HG03469 (cell line): Measurements from ENCODE around the gene AGAP1.

Experiments
- ATAC-seq: cut with Tn5 transposase; IDR thresholded peaks from one replicate; pipeline ENCODE4 v1.9.1; 2021; ENCODE audit warnings: mild to moderate bottlenecking, moderate library complexity, moderate number of reproducible peaks; ENCODE audit not compliant: unreplicated experiment

The AGAP1 gene

DNA sequence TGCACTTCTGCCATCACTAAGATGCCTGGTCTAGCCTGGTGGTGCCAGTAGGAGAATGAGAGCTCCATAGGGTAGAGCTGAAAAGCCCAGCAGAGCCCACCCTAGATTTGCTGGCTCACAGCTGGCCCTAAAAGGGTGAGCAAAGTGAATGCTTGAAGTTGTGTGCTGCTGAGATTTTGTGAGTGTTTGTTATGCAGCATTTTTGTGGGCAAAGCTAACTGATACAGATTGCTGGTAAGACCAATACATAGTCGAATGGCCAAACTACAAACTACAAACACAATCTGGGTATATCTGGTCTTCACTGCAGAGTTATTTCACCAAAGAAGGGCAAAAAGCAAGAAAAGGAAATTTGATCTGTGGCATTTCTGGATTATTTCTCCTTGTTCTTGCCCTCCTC, 7.1 kb upstream of the AGAP1 start:
- no peak for ATAC-seq

DNA sequence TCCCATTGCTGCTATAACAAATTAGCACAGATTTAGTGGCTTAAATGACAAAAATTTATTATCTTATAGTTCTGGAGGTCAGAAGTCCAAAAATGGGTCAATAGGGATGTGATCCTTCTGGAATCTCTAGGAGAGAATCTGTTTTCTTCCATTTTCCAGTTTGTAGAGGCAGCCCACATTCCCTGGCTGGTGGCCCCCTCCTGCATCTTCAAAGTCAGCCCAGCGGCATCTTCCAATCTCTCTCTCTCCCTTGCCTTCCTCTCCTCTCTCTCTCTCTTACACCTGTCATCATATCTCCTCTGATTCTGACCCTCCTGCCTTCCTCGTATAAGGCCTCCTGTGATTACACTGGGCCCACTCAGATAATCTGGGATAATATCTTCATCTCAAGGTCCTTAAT, 3.9 kb upstream of the AGAP1 start:
- no peak for ATAC-seq

DNA sequence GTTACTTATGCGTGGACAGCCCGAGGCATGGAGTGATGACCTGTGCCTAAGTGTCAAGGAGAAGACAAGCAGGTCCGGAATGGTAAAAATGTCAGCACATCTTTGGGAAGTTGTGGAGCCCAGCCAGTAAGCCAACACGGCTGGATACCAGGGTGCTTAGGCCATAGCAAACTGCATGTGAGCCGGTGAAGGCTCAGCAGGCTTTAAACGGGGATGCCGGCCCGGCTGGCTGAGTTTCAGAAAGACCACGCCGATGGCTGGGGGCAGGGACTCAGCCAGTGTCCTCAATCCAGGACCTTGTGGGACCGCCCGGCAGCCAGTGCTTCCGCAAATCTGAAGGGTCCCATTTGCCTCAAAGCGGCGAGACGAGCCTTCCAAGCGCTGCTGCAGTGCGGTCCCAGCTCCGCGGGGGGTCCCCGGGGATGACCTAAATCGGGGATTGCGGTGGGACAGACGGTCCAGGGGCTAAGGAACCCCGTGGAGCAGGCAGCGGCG, 946 bp upstream of the AGAP1 start:
- ATAC-seq, result no peak

DNA sequence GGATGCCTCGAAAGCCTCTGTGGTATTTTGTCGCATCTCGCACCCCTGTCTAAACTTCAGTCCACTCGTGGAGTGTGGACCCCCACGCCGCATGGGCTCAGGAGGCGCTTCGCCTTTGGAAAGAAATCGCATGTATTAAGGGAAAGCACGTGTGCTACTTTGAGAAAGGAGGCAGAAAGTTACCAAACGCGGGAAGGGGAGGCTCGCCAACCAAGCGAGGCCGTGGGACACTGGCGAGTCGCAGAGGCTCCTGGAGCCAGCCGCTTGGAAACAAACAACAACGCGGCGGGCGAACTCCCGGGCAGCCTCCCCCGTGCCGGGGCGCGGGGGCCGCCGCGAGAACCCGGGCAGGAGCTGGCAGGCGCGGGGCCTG, 455 bp upstream of the AGAP1 start:
- ATAC-seq, result no peak

DNA sequence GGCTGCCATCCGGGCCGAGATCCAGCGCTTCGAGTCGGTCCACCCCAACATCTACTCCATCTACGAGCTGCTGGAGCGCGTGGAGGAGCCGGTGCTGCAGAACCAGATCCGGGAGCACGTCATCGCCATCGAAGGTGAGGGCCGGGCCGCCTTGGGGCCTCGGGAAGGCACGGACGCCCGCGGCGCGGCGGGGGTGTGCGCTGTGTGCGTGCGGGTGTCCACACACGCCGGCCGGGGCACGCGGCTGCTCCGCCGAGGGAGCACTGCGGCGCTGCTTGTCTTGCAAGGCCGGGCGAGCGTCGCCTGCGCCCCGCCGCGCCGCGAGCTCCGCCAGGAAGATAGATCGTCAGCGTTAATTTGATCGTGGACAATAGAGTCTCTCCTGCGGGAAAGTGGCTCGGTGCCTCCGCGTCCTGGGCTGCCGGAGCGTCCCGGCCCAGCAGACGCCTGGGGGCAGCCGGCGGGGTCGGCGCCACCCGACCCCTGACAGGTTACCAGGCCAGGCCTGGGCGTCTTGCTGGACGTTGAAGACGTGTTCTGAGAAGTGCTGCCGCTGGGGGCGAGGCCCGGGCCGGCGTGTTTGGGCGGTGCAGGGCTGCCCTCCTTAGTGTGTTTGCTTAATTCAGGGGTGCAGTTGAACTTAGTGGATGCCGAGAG, 1.0 kb downstream of the AGAP1 start:
- no peak for ATAC-seq

DNA sequence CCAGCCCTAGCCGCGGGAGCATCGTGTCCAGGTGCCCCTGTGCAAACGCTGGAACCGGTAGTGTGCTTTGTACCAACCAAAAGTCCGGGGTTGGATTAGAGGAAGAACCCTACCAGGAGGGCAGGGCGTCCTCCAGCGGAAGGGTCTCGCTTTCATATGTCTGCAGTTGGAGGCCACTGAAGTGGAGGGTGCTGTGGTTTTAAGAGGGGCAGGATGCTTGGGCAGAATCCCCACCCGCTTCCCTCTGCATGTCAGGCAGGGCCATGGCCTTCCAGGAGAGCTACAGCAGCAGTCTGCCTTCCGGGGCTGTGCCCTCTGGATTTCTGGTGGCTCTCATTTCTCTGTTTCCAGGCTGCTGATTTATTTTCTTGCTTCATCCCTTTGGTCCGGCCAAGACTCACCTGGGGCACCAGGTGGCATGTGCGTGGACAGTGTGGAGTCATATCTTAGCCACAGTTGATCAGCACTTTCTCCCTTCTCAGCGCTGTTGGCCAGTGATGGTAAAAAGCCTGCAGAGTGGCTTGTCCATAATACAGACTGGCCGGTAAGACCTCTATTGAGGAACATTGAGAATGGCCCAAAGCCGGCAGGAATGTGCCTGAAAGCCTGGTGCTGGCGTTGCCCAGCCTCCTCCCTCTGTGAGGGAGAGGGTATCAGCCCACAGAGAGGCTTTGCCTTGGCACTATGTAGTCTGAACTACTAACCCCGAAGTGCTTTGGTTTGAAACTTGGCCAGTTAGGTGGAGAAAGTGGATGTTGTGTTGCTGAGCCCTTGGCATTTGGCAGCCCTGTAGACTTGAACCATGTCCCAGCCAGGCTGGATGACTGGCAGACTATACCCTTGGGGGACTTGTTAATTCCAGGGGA, 1.8 kb downstream of the AGAP1 start:
- ATAC-seq, result no peak

DNA sequence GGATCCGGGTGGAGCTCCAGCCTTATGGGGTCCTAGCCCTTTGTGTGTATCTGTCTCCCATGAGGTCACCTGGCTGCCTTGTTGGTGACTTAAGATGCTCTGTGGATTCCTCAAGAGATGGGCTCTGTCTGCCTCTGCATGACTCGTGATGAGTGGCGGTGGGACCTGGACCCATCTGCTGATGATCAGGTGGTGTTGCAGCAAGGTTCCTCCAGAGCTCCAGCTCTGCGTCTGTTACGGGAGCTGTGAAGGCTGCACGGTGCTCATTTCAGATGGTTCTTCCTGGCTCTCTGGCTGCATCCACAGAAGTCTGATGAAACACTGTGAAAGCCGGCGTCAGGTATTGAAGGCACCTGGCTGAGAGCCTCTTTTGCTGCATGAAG, 2.4 kb downstream of the AGAP1 start:
- no peak for ATAC-seq

DNA sequence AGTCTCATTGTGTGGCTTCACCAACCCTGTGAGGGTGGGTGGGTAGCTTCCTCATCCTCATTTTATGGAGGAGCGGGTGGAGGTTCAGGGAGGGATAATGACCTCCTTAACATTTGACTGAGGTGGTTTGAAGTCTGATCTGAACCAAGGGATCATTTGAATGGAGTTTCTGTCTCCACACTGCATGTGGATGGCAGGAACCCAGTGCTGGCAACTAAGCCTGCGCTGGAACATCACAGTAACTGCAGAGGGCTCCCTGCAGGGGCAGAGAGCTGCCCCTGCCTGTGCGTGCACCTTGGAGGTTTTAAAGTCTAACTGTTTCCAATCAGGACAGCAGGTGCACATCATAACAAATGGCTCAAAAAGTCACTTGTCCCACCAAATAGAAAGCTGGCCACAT, 3.3 kb downstream of the AGAP1 start:
- no peak for ATAC-seq

DNA sequence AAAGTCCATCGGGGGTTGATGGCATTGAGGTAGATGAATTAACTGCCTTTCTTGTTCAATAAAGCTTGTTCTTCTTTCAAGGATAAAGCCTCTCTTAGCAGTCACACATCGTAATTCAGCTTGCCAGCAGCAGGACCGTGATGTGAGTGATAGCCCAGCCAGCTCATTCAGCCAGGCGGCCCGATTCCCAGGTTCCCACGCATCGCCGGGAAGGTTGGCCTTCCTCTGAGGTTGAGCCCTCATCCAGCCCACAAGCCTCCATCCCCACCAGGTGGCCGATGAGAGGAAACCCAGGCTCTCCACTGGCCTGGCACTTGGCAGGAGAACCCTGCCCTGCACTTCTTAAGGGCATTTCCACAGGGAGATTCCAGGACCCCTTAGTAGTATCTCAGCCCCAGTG, 4.7 kb downstream of the AGAP1 start:
- no peak for ATAC-seq

DNA sequence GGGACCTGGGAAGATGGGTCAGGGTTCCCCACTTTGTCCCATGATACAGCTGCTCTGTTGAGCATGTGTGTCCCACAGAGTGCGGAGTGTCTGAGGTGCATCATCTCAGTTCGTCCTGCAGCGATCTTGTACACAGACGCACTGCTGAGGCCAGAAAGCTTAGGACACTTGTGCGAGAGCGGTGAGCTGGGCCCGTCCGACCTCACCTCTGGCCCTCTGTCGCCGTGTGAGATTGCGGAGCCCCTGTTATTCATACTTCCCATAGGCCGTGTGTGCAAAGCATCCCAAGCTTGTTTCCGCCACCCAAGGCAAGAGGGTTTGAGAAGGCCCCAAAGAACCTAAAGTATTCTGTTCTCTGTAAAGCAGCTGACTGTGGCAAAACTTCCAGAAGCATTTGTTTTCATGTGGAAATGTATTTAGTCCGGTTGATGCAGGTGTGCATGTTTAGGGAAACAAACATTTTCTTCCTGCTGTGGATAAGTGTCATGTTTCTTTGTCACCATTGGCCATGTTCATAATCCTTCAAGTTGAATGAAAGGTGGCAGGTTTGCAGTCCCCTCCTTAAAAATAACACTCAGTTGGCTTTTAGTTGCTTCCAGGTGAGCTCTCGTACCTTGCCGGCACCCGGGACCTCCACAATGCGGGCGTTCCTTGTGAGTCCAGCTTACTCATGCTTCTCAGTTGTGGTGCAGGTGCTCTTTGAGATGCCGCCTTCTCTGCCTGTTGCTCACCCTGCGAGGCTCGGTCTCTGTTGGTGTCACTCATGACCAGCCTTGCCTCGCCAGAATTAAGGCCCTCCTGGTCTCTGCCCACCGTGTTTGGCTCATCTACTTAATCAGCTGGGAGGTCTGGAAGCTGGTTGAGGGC, 5.3 kb downstream of the AGAP1 start:
- no peak for ATAC-seq

DNA sequence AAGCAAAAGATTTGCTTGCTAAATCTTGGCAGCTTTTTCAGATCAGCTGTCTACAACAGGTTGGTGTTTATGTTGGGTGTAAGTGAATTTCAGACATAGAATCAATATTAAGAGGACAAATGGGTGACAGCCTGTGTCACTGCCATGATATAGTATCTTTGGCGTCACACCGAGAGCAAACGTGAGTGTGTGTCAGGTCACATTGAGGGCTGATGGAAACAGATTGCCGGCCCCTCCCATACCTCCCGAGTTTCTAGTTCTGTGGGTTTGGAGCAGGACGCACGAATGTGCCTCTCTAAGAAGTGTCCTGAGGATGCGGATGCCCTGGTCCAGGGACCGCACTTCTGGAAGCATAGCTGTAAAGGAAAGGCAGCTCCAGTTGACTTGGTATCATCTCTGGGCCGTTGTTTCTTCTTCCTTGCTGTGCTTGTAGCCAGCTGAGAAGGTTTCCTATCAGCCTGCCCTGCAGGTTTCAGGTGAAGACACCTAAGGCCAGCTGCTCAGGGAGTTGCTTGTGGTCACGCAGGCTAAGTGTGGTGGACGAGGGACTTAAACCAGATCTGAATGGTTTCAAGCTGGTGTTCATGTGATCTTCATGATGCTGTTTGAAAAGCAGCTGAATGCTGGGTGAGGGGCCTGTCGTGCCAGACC, 6.4 kb downstream of the AGAP1 start:
- no peak for ATAC-seq

DNA sequence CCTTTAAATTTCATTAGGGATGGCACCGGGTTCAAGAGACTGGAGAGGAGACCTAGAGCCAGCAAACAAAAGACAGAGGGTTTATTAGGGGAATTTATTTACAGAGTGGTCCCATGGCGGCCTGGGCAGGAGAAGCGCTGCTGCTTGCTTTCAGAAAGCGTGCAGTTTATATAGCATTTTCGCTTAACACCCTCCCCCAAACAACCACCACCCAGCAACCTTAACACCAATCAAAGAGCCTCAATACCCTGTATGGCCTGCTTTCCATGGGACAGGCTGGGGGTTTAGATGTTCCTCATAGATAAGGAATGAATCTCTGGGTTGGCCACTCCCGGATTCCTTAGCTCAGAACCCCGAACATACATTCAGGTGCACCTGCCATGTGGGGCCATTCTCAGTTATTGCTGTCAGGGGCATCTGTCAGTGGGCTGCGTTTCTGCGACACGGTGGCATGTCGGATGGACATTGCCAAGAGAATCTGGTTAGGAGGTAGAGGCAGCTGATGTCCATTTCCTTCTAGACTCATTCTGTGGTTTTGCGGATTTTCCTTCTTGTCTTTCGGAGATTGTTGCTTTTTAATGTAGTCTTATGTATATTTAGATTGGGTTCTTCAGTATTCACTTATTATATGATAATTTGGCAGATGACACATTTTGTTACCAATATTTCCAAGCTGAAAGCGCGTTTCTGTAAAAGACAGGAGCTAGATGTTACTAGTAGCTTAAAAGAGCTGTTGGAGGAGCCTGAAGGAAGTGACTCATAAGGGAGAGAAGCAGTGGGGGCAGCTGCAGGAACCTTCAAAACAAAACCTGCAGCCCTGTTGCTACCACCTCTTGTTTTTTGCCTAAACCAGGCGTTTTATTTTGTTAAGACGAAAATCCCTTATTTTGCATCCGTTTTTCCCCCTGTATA, 7.2 kb downstream of the AGAP1 start:
- ATAC-seq, result no peak

DNA sequence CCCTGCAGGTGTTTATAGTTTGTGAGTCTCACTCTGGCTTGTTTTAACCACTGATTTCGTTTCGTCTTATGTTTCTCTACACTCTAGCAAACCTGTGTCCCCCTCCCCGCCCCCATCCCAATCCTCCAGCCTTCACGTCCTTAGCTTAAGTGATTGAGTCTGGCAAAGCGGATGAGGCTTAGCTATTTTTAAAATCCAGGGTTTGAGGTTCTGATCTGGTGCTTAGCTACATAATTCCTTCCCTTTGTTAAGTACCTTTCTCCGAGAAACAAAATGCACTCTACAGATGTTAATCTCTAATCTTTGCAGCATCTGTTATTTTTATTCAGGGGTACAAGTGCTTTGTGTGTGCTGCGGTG, 7.8 kb downstream of the AGAP1 start:
- ATAC-seq, result no peak

DNA sequence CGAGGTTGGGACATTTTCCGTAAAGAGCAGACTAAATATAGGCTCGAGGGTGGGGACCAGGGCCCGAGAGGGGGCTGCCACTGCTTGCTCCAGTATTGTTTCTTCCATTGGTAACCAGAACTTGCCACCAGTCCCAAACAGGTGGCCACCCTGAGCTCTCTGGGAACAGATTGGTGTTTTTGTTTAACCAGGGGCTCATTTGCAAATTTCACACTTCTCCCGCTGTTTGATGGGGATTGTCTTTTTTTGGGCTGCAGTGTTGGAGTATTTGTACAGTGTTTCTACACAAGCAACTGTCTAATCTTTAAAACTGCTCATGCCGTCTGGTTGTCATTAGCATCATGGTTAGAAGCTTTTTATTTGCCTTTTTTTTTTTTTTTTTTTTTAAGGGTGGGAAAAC, 8.5 kb downstream of the AGAP1 start:
- no peak for ATAC-seq

DNA sequence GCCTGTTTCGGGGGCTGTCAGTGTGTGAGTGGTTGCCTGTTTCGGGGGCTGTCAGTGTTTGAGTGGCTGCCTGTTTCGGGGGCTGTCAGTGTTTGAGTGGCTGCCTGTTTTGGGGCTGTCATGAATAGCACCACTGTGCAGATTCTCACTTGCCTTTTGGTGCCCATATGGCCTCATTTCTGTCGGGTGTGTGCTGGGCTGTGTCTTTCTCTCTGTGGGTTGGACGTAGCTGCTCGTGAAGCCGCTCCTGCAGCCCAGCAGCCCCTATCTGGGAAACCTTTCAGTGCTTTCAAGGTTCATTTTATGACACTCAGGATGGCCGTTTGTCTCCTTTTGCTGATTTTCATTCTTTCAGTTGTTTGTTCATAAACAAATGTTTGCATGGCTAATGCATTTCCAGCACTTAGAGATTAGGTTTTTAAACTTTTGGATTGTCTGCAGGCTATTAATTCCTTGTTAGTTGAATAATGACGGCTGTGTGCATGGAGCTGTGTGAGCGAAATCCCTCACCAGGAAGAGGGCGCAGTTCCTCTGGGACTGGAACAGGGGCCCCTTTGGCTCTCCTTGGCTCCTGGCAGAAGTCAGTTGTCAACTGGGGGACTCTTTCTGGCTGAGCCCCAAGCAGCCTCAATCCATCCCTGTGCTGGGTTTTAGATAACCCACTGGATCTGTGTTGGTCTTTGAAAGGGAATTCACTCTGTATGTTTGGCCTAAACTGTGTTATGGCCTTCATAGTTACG, 10.8 kb downstream of the AGAP1 start:
- ATAC-seq, result no peak

DNA sequence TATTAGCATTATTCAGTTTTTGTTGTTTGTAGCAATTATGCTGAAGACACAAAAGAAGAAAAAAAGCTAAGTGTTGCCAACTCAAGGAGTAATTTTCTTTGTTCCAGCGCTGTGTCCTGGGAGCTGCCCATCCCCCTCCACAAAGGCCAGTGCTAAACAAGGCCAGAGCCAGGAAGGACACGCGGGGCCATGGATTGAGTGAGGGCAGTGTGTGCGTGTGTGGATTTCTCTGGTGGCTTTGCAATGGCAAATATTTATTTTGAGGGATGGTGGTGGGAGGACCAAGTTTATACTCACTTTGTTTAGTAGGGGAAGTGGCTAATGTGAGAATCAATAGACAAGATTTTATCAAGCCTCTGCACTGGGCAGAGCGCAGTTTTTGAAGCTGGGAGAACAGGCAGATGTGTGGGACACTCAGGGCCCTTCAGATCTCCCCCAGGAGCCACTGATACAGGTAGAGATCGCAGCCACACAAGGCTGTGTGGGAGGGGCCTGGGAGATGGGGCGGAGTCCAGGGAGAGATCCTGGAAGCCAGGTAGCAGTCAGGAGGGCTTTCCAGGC, 11.4 kb downstream of the AGAP1 start:
- no peak for ATAC-seq

DNA sequence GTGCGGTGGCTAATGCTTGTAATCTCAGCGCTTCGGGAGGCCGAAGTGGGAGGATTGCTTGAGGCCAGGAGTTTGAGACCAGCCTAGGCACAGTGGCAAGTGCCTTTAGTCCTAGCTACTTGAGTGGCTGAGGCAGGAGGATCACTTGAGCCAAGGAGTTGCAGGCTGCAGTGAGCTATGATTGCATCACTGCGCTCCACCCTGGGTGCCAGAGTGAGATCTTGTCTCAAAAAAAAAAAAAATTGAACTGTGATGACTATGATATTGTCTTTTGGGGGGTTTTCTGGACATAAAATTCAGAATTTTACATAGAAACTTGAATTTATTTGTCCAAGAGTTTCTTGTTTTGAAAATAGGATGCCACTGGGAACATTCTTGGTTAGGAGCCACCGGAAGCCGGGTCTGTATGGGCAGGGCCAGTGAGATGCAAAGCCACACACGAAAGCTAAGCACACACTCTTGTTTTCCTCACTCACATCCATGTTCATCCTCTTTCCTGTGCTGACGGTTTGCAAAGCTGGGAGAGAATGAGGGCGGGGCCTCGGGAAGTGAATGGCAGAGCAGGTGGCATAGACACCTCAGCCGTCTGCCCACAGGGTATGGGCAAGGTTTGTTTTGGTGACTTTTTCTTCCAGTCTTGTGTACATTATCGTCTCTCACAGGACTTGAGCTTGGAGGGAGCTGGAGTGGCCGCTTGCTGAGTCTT, 12.6 kb downstream of the AGAP1 start:
- no peak for ATAC-seq

DNA sequence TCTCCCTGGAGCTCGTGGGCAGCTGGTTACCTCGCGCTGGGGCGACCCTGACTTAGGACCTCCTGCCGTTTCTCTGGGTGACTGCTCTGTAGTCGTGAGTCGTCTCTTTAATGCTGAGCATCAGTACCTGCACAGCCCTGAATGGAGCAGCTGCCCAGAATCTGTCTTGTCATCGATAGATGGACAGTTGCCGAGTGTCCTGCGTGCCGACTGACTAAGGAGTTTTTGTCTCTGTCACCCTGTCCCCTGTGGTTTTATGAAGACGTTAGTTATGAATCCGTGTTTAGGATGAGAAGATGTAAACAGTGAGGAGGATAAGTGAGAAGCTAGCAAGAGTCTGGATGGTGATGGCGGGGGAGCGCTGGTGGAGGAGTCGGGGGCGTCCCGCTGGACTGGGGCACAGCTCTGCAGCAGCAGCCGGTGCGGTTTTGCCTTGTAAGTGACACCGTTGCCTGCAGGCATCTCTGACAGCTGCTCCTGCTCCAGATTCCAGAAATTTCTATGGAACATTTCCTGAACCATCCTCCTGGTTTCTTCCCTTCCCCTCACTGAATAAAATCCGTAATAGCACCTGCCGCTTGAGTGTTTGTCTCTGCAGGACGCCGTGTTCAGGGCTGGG, 13.3 kb downstream of the AGAP1 start:
- ATAC-seq, result no peak
